Measurements from ENCODE around the gene CLDN8. TPM values are rescaled to one million over a fixed set of nuclear protein-coding genes. Genes with fewer than 3 reads are reported as not detected.

Gene CLDN8
- total and polyA plus RNA-seq, 10 of the 15 experiments (the other 5 are each of a cell fraction or from before 2014, with no cell fraction given) = not detected

- TF ChIP-seq MYC (IDR thresholded peaks at IDR 0.05; ENCODE audit: insufficient read depth, insufficient read length, insufficient replicate concordance, low read length, severe bottlenecking) = no peak
- TF ChIP-seq NFYA (IDR thresholded peaks at IDR 0.05; ENCODE audit: borderline replicate concordance, low read depth, low read length) = no peak
- TF ChIP-seq ESRRA (IDR thresholded peaks at IDR 0.05; ENCODE audit: low read length) = no peak
- TF ChIP-seq JUNB (IDR thresholded peaks at IDR 0.05) = no peak
- no peak for TF ChIP-seq RCOR1 (conservative IDR thresholded peaks at IDR 0.05; ENCODE audit: low read depth, low read length)
- TF ChIP-seq EZH2 (IDR thresholded peaks at IDR 0.05; ENCODE audit: borderline replicate concordance, control insufficient read depth, low read depth, low read length) = no peak
- no peak for TF ChIP-seq SREBF1 (IDR thresholded peaks at IDR 0.05; ENCODE audit: low read length)
- TF ChIP-seq SKIL (IDR thresholded peaks at IDR 0.05; ENCODE audit: low read depth, poor library complexity, severe bottlenecking) = no peak
- no peak for TF ChIP-seq GABPA (IDR thresholded peaks at IDR 0.05; ENCODE audit: low read depth)
- TF ChIP-seq CHD1 (IDR thresholded peaks at IDR 0.05; ENCODE audit: low read depth, low read length) = no peak
- TF ChIP-seq KDM1A (IDR thresholded peaks at IDR 0.05; ENCODE audit: borderline replicate concordance) = no peak
- intact Hi-C loops (cut with micrococcal nuclease; ENCODE audit: unreplicated experiment) (loop anchor here (5.0 kb wide), 1 partner anchor 143 kb away; no protein-coding TSS in a partner anchor), in situ Hi-C loops (cut with MboI) (no loop called here)
- POLR2A ChIA-PET = no interaction called here
- no peaks in the 10 kb centered on the region for H4K20me1 ChIP-seq (ENCODE audit: control insufficient read depth, insufficient read depth)
- no peaks in the 10 kb centered on the region for H3K79me2 ChIP-seq (ENCODE audit: control insufficient read depth, insufficient read depth, low read length)
- H3K27ac ChIP-seq (ENCODE audit: control insufficient read depth, insufficient read depth) = no peak overlapping the region
- H3K4me2 ChIP-seq (ENCODE audit: control insufficient read depth, insufficient read depth) = no peak overlapping the region
- H2AFZ ChIP-seq (ENCODE audit: control insufficient read depth, low read depth, low read length) = no peak overlapping the region
- BruUV-seq (replicated peaks) = no TSS peak
- H3K4me1 ChIP-seq (ENCODE audit: control insufficient read depth, insufficient read depth, low read length) = no peaks in the 10 kb centered on the region
- CTCF ChIA-PET = no interaction called here
- no peaks in the 10 kb centered on the region for H3K36me3 ChIP-seq (ENCODE audit: control insufficient read depth in 2 of 2, insufficient read depth in 2 of 2, low read length in 1 of 2)
- no peak overlapping the region for H3K9ac ChIP-seq (ENCODE audit: control insufficient read depth, insufficient read depth, low read length)
- H3K9me3 ChIP-seq (replicated peaks; ENCODE audit: control insufficient read depth, insufficient read depth, low read length) = no peaks in the 10 kb centered on the region
- DNase-seq (ENCODE audit: low read depth, low spot score) (no peak), ATAC-seq (no peak), FAIRE-seq (no peak)
- RAD21 ChIA-PET (ENCODE audit: unreplicated experiment) = no interaction called here
- H3K27me3 ChIP-seq (replicated peaks in 1 of 2; ENCODE audit: control insufficient read depth in 2 of 2, insufficient read depth in 2 of 2, low read length in 1 of 2) = no peaks in the 10 kb centered on the region
- no peak overlapping the region for H3K4me3 ChIP-seq
- SMC1A ChIA-PET (ENCODE audit: uncharacterized antibody, unreplicated experiment) = no interaction called here
- 59% methylated on average over 7 of the region's 7 CpGs for WGBS (ENCODE audit: insufficient coverage, insufficient replicate concordance, low lambda C conversion rate, missing lambda C conversion rate)
These were observed 25.3 kb downstream of the CLDN8 start for GRCh38 chr21:30190554-30190953.
